ENCODE measurements around the gene CEP72.
"Not testable (repeated sequence)": the region's sequence is repeated elsewhere in the genome, so short reads cannot be mapped to it uniquely, and the experiment has no call there.

Gene CEP72

DNA sequence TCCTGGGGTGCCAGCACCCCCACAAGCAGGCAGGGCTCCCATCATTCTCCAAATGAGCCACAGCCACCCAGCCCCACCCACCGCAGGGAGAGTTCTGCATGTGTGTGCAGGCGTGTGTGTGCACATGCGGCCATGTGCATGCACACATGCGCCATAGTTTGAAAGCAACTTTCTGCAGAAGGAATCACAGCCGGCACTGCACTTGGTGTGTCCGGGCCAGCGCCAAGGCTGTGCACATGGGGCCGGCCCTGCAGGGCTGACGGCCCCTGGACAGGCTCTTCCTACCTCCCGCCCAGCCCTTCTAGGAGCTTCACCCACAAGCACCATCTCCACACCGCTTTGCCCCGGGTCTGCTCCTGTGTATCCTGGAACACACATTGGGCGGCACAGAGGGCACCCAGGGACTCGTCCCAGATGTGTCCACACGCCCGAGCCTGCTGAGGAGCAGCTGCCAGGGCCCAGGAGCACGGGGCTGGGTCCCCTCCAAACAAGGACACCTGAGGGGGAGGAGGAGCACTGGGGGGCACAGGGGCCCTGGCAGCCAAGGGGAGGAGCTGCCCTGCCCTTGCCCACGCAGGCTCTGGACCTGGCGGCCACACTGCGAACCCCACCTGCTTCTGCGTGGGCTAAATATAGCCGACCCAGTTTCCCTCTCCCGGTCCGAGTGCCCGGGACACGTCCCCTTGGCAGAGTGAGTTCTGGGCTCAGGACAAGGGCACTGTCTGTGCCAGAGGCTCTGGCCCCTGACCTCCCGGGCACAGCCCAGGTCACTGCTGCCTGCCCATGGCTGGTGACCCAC is 61.9 kb downstream of the CEP72 start:
- no peak for DNase-seq

DNA sequence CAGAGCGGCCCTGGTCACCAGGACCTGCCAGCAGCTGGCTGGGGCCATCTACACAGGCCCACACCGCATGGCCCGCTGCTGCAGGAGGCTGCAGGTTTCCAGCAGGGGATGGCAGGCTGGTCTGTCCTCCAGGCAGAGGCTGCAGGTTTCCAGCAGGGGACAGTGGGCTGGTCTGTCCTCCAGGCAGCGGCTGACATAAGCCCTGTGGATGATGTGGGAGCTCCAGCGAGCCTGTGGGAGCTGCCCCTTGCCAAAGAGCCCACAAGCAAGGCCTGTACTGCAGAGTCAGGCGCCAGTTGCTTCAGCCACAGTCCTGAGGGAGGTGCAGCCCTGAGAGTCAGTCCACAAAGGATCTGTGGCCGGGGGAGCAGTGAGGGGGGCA is 62.5 kb downstream of the CEP72 start:
- no peak for DNase-seq

DNA sequence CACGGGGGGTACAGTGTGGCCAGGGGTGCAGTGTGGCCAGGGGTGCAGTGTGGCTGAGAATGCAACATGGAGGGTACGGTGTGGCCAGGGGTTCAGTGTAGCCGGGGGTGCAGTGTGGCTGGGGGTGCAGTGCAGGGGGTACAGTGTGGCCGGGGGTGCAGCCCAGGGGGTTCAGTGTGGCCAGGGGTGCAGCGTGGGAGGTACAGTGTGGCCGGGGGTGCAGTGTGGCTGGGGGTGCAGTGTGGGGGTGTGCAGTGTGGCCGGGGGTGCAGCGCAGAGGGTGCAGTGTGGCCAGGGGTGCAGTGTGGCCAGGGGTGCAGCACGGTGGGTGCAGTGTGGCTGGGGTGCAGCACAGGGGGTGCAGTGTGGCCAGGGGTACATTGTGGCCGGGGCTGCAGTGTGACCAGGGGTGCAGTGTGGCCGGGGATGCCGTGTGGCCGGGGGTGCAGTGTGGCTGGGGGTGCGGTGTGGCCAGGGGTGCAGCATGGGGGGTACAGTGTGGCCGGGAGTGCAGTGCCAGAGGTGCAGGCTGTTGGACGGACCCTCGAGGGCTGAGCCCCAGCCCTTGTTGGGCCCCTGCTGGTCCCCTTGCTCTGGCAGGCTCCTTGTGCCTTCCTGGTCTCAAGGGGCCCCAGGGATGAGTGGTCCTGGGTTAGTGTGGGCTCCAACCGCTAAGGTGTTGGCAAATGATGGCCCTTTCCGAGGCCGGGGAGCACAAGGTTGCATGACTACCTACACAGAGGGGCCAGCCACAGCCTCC is 63.2 kb downstream of the CEP72 start:
- no peak for DNase-seq

DNA sequence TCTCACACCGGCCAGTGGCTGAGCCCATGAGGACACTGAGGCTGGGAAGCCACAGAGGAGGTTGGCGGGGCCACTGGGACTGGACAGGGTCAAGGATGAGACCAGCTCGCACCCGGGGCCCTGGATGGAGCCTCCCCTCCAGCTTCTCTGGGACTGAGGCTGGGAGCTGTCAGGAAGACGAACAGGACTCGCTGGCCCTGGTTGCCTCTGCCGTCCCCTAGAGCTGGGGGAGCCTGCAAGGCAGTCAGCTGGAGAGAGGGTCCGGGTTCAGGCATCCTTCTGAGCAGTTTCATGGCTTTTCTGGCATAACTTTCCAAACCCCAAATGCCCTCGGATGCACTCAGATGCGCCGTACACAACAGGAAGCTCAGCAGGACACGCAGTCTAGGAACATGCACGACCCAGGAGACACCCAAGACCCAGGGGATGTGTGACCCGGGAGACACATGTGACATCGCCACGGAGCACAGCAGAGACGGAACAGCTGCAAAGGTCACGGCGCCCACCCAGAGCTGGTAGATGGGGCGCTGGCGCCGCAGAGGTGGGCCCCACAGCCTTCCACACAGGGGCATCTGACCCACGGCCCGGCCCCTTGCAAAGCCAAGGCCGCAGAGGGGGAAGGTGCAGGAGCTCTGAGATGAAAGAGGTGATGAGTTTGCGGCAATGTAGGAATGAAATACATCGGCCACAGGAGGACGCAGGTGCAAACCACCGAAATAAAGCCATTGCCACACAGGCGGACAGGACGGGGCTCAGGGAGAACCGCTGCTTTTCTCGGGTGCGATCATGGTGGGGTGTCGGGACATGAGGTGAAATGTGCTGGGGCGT is 63.9 kb downstream of the CEP72 start:
- DNase-seq = no peak

DNA sequence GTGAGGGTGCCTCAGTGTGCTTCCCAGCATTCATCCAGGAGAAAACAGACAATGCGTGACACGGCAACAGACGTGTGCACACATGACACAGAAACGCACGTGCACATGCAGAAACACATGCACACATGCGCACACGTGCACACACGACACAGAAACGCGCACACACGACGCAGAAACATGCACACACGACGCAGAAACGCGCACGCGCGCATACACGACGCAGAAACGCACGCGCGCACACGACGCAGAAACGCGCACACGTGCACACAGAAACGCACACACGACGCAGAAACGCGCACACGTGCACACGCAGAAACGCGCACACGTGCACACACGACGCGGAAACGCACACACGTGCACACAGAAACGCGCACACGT is 64.5 kb downstream of the CEP72 start:
- no peak for DNase-seq

DNA sequence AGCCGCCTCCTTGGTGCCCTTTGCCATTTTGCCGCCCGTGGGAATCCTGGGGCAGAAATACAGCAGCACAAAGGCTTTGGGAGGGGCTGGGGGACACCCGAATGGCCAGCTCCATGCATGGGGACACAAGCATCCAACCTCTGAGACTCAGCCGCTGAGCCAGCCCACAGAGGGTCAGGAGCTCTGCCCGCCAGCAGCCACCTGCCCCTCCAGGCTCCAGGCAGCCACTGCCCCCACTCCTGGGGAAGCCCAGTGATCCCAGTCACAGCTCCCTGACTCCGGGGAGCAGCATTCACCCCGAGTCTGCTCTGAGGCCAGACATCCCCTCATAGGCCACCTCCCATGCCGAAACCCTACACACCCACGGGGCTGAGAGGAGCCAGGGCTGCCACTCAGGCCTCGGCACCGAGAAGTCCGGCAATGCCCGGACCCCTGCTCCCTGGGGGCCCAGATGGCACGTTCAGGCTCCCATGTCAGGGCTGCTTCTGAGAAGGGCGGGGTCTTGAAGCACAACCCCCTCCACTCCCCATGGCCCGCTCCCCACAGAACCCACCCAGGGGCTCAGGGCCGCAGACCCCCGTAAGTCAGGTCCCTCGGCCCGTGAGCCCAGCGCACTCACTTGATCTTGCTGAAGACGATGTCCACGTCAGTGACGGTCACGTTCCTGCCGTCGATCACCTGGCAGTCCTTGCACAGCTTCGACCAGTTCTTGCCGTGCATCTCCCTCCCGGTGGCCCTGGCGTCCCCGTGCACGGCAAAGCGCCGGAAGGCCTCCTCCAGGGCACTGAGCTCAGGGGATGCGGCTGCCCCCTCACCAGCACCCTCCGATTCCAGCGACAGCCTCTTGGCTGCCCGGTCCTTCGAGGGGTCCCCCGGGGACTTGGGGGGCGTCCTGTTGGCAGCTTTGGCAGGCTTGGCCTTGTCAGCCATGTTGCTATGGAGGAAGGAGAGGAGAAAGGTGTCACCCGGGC is 65.3 kb downstream of the CEP72 start:
- no peak for DNase-seq

DNA sequence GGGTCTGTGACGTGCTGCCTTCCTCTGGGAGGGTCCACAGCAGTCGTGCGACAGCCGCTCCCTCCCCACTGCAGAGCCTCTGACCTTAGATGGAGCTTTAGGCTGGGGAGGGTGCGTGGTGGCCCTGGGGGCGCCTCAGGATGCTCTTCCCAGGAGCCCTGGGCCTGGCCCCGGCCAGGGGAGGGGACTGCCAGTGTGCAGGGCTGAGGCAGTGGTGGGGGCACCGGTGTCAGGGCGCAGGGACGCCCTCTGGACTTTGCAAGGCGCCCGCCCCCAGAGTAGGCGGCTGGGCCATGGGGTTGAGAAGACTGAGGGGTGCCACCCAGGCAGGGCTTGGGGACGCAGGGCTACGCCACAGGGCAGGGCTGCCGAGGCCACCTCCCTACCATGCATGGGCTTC is 66.4 kb downstream of the CEP72 start:
- not testable (repeated sequence) for DNase-seq

DNA sequence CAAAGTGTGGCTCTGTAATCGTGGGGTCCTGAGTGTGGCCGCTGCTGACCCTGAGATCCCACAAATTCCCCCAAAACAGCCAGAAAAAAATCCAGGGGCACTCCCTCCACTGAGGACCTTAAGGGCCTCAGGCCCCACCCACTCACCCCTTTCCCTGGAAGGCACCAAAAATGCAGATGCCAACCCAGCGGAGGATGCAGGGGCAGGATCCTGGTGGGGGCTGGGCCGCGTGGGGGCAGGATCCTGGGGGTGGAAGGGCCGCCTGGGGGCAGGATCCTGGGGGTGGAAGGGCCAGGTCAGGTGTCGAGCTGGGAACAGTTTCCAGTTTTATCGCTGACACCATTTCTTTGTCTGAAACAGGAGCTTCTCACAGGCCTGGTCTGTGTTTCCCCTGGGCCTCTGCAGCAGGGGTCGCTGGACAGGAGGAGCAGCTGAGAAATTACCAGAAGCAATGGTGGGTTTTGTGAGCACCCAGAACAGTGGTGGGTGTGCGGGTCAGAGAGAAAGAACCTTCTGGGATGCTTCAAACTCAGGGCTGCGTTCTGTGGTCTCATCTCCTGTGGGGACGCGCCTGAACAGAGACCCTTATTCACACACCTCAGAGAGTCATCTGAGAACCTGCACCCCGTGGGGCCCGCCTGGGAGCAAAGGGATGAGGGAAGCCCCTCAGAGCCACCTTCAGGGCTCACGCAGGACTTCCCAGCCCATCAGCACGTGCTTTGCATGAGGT is 67.2 kb downstream of the CEP72 start:
- DNase-seq = not testable (repeated sequence)

DNA sequence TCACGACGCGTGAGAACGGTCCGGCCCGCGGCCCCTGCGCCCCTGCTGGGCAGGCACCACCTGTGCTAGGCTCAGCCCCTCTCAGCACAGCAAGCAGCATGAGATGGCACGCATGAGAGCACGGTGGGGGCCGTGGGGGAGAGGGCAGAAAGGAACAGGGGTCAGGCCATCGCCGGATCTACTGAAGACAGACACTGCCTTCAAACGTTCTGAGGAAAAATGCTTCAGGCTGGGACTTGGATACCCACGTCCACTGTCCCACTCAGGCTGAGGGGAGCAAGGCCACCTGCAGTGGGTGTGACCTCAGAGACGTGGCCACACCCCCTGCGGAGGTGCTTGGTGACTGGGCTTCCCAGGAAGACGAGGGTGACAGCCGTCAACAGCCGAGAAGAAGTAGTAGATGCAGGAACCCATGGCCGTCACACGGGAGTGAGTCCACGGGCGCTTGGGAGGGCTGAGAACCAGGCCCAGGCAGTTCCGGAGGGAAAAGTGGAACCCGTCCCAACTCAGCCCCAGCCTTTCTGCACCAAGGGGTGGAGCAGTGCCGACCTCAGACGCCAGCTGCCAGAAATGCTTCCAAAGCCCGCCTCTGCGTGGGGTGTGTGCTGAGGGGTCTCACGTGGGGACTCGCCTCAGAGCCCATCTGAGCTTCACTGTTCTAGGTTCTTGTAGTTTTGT is 68.1 kb downstream of the CEP72 start:
- not testable (repeated sequence) for DNase-seq

DNA sequence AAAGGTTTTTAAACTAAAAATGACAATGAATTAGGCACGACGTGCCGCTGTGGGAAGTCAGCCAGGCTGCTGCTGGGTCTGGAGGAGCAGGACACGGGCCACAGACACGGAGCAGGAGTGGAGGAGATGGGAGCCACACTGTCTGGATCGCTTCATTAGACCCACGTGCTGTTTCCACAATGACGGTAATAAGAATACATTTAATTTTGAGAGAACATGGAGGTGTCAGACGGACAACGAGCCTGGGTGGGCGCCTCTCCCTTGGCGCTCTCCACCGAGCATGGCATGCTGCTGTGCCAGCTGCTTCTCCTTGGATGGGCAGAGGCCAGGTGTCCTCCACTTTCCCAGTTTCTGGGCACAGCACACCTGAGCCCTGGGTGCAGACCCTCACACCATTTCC is 68.7 kb downstream of the CEP72 start:
- DNase-seq = not testable (repeated sequence)

DNA sequence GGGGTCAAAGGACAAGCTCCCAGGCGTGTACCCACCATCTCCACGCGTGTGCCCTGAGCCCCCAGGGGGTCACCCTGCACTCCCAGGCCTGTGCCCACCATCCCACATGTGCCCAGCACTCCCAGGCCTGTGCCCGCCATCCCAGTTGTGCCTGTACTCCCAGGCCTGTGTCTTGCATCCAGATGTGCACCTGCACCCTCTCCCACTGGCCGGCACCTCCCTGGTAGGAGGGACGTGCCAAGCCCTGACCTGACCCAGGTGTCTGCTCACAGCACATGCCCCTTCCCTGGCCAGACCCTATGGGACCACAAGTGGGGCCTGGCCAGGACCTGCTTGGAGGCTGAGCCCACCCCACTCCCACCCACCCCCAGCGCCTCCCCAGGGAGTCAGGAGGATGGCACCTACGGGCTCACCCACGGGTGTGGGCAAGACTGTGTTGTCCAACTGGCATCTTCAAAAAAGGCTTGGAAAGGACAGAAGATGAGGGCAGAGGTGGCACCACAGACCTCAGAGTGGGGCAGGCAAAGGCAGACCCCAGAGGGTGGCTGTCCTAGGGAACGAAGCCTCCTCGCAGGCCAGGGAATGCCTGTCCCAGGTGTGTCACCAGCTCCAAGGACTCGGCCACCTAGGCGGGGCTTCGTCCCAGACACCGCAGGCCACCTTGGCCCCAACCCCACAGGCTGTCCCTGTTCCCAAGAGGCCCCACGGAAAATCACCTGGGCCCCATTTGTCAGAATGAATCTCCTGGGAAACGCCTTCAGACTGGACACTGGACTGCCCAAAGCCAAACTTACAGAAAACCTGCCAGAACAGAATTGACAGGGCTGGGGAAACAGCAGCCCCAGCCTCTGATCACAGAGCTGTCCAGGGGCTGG is 69.4 kb downstream of the CEP72 start:
- not testable (repeated sequence) for DNase-seq

DNA sequence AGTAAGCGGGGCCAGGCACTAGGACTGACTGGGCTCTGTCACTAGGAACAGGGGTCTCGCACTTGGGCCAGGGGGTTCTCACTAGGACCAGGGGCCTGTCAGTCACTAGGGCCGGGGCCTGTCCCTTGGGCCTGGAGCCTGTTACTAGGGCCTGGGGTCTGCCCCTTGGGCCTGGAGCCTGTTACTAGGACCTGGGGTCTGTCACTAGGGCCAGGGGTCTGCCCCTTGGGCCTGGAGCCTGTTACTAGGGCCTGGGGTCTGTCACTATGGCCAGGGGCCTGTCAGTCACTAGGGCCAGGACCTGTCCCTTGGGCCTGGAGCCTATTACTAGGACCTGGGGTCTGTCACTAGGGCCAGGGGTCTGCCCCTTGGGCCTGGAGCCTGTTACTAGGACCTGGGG is 70.1 kb downstream of the CEP72 start:
- DNase-seq = not testable (repeated sequence)

DNA sequence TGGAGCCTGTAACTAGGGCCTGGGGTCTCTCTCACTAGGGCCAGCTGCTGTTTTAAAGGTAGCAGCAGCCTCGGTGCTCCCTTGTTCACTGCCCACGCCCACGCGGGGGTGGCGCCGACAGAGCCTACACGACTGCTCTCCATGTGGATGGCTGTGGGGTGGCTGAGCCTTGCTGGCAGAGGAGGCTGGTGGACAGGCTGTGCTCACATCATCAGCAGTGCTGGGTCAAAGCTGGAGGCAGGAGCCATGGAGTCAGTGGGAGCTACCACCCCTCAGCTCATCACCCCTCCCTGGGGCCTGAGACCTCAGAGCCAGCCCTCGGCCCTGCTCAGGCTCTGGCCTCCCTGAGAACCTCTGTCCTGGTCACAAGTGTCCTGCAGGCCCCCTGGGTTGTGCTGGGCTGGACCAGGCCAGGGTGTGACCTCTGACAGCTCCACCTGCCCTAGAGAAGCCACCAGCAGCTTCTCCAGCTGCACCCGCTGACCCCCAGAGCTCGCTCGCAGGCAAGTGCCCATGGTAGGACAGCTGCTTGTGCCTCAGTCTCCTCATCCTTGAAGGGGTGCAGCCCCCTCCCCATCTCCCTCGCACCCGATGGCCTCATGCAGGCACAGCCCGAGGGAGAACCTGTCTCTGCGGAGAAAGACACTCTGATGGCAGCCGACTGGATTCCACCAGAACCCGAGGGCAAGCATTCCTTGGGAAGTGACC is 70.7 kb downstream of the CEP72 start:
- DNase-seq = not testable (repeated sequence)

DNA sequence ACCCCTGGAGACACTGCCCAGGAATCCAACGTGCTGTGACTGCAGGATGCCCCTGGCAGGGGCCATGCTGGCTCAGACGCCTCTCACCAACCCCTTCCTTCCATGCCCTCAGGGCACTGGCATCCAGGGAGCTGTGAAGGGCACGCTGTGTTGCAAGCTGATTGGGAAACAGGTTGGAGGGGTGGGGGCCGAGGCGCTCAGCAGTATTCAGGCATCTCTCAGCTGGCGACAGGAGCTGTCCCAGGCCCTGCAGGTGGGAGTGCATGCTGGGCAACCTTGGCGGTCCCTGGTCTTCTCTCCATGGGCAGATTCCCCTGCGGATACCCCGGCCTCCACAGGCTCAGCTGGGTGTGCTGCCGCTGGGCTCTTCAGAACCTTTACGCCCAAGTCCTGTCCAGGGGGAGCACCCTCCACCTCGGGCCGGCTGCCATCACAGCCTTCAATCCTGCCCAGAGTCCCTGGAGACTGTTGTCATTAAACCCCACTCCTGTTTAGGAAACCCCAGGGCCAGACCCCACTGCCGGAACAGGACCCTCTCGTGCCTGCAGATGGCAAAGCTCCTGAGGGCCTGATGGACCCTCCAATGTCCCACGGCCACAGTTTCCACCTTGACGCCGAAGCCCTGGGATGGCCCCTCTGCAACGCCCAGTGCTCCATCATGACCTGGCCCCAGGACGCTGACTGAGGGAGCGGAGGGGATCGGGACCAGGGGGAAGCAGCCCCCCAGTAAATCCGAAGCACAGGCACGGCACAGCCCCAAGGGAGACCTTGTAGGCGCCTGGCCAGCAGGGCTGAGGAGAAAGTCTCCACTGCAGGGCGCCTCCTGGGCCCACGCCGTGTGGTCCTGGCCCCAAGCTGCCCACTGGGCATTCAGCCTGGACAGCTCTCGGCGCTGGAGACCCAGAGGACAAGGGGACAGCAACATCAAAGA is 71.7 kb downstream of the CEP72 start:
- no peak for DNase-seq

DNA sequence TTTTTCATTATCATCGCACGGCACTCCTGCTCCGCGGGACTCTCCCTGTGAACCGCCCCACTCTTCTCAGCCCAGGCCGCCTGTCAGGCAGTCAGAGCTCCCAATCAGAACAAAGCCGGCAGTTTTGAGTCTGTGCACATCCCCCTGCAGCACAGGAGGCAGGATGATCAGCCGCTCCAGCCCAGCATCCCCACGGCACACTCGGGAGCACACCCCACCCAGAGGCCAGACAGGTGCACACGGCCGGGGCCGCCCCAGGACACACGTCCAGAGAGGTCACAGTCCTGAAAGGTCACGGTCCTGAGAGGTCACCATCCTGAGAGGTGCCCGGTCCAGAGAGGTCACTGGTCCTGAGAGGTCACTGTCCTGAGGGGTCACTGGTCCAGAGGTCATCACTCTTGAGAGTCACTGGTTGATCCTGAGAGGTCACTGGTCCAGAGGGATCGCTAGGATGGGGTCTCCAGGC is 72.6 kb downstream of the CEP72 start:
- no peak for DNase-seq

DNA sequence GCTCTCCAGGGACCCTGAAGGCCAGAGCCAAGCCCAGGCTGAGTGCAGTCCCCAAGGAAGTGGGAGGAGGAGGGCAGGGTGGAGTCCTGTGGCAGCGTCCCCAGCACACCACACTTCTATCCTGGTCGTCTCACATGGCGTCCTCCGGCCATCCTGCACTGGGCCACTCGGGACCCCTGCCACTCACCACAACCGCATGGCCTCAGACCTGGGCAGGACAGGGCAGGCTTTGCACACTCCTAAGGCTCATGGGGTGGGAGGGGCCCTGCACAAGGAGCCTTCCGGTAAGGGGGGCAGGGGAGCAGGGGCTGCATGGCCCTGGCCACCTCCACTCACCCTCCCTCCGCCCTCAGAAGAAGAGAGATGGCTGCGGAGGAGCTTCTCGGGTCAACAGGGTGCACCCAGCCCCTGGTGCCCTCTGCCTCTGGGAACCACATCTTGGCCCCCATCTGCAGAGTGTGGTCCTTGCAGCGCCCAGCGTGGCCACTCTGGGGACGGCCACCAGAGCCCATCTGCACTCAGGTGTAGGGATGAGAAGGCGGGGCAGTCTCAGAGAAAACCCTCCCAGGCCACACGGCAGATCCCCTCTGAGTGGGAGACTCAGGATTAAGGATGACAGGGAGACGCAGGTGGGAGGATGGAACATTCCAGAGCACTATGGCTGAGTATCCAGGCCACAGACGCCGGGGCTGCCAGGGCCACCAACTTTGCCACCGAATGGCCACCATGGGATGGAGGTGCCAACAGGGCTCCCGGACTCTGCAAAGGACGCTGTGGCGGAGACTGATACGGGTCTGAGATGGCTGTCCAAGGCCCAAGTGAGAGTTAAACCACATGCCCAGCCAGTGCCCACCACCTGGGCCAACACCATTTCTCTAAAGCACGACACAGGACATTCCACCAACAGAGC is 73.4 kb downstream of the CEP72 start:
- no peak for DNase-seq

DNA sequence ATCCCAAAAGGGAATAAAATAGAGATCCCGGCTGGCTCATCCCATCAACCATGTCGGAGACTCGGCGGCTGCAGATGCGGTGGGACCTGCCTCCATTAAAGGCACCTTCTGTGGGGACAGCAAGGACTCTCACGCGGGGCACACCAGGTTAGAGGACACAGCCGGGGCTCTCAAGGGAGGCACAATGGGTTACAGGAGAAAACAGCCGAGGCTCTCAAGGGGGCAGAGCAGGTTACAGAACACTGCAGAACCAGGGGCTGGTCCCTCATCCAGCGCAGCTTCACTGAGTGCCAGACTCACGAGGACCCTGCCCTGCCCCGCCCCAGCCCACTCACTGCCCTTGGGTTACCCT is 74.0 kb downstream of the CEP72 start:
- not testable (repeated sequence) for DNase-seq
